ENCODE results near the gene ENTR1. TPM values are rescaled to one million over a fixed set of nuclear protein-coding genes. Genes with fewer than 3 reads are reported as not detected.

The ENTR1 gene
- total RNA-seq, 4 donors from 2014 or later = 19.5 to 44.0 (median 21.2) TPM

- no peak overlapping the region for H3K4me3 ChIP-seq
- no peak overlapping the region for H3K27ac ChIP-seq
- DNase-seq = no peak
- intact Hi-C loops (cut with DNase I; ENCODE audit: low total_unique reads) = no loop called here
- H3K27me3 ChIP-seq = no peaks in the 10 kb centered on the region
- no peaks in the 10 kb centered on the region for H3K9me3 ChIP-seq
- H3K4me1 ChIP-seq = no peaks in the 10 kb centered on the region
- no peaks in the 10 kb centered on the region for H3K36me3 ChIP-seq
- TF ChIP-seq CTCF (IDR thresholded peaks at IDR 0.05) (no peak), POLR2A (IDR thresholded peaks at IDR 0.05) (no peak)
These were observed 38.2 kb upstream of the ENTR1 start for GRCh38 chr9:136448655-136449054.

- DNase-seq = no peak
- Histone ChIP-seq H3K27ac (no peak overlapping the region), H3K4me3 (no peak overlapping the region), H3K4me1 (no peaks in the 10 kb centered on the region), H3K36me3 (no peaks in the 10 kb centered on the region), H3K9me3 (no peaks in the 10 kb centered on the region), H3K27me3 (no peaks in the 10 kb centered on the region)
- TF ChIP-seq CTCF (IDR thresholded peaks at IDR 0.05) (no peak), POLR2A (IDR thresholded peaks at IDR 0.05) (no peak)
- intact Hi-C loops (cut with DNase I; ENCODE audit: low total_unique reads) = no loop called here
These were observed 36.9 kb upstream of the ENTR1 start for GRCh38 chr9:136447173-136447778.

GRCh38 chr9:136445799-136446198 is 35.4 kb upstream of the ENTR1 start:
- Histone ChIP-seq H3K36me3 (no peaks in the 10 kb centered on the region), H3K27me3 (no peaks in the 10 kb centered on the region), H3K27ac (no peak overlapping the region), H3K9me3 (no peaks in the 10 kb centered on the region), H3K4me1 (no peaks in the 10 kb centered on the region), H3K4me3 (no peak overlapping the region)
- no peak for DNase-seq
- TF ChIP-seq POLR2A (IDR thresholded peaks at IDR 0.05) (no peak), CTCF (IDR thresholded peaks at IDR 0.05) (no peak)
- intact Hi-C loops (cut with DNase I; ENCODE audit: low total_unique reads) = no loop called here

GRCh38 chr9:136444102-136444501 is 33.7 kb upstream of the ENTR1 start:
- TF ChIP-seq CTCF (IDR thresholded peaks at IDR 0.05) = no peak
- TF ChIP-seq POLR2A (IDR thresholded peaks at IDR 0.05) = no peak
- no peak for DNase-seq
- intact Hi-C loops (cut with DNase I; ENCODE audit: low total_unique reads) = no loop called here
- Histone ChIP-seq H3K4me1 (no peaks in the 10 kb centered on the region), H3K36me3 (no peaks in the 10 kb centered on the region), H3K27ac (no peak overlapping the region), H3K9me3 (no peaks in the 10 kb centered on the region), H3K27me3 (no peaks in the 10 kb centered on the region), H3K4me3 (no peak overlapping the region)

- no peaks in the 10 kb centered on the region for H3K36me3 ChIP-seq
- intact Hi-C loops (cut with DNase I; ENCODE audit: low total_unique reads) = no loop called here
These were observed 33.3 kb upstream of the ENTR1 start for GRCh38 chr9:136443687-136444086.

More at GRCh38 chr9:136443687-136444086, 33.3 kb upstream of the ENTR1 start:
- Histone ChIP-seq H3K27me3 (no peaks in the 10 kb centered on the region), H3K9me3 (no peaks in the 10 kb centered on the region), H3K27ac (no peak overlapping the region), H3K4me1 (no peaks in the 10 kb centered on the region), H3K4me3 (no peak overlapping the region)
- no peak for DNase-seq
- TF ChIP-seq POLR2A (IDR thresholded peaks at IDR 0.05) (no peak), CTCF (IDR thresholded peaks at IDR 0.05) (no peak)

Data from uterus (tissue), 4 donors.